Endothelial cell of umbilical vein (primary cell): ENCODE measurements around the gene MYO5B. TPM values are rescaled to one million over a fixed set of nuclear protein-coding genes. Genes with fewer than 3 reads are reported as not detected.
A peak's percentile ranks its signal among the peaks of the same experiment; 100 is the strongest.

ENCODE experiments used
- BruUV-seq: library from RNA; stranded (reverse); fragments of 400-500 nt; replicated peaks from 2 replicates; lab custom pipeline; 2021; lab: Mats Ljungman, UMichigan
- CTCF ChIA-PET: fragments of 300-600, 350-600 bp; sonication (Branson Sonifier 250); formaldehyde crosslinking; loops from one replicate; lab custom pipeline; 2021; ENCODE audit warnings: antibody characterized with exemption, inconsistent platforms; lab: Charles Lee
- POLR2A ChIA-PET: fragments of 300-600, 350-600 bp; sonication (Branson Sonifier 250); formaldehyde crosslinking; loops from one replicate; lab custom pipeline; 2021; ENCODE audit warnings: antibody characterized with exemption, inconsistent platforms; lab: Charles Lee
- DNase-seq: peaks from one replicate; pipeline ENCODE4 v3.0.0-alpha.2; 2011; ENCODE audit warnings: low read depth, low spot score
- FAIRE-seq: peaks from 2 replicates; lab custom pipeline; 2011; peaks lifted over from hg19 to GRCh38; lab: Jason Lieb, UNC
- H2AFZ ChIP-seq: 2 replicates; pipeline ENCODE4 v1.6.0; 2012; ENCODE audit warnings: low read depth, low read length, control low read depth, inconsistent platforms
- H3K27ac ChIP-seq: 2 replicates; pipeline ENCODE4 v1.5.1; 2011; ENCODE audit warnings: low read depth, mild to moderate bottlenecking, control low read depth, low read length, moderate library complexity; ENCODE audit not compliant: insufficient read depth
- H3K27me3 ChIP-seq, 2 experiments: 2 replicates each; pipeline versions ENCODE4 v1.6.0 to v1.6.1; 2011; ENCODE audit warnings: low read length in 2 of 2, mixed read lengths in 1 of 2; ENCODE audit not compliant: control insufficient read depth in 2 of 2, insufficient read depth in 2 of 2
- H3K36me3 ChIP-seq, 2 experiments: 2 replicates in 1 of 2; 3 replicates in 1 of 2; pipeline ENCODE4 v1.5.1; 2011; ENCODE audit warnings: low read length in 2 of 2, mild to moderate bottlenecking in 1 of 2, moderate library complexity in 1 of 2; ENCODE audit not compliant: control insufficient read depth in 2 of 2, insufficient read depth in 2 of 2; ENCODE audit errors: extremely low read depth in 1 of 2
- H3K4me1 ChIP-seq: 3 replicates; pipeline ENCODE4 v1.5.1; 2011; ENCODE audit warnings: mild to moderate bottlenecking, low read length; ENCODE audit not compliant: control insufficient read depth, insufficient read depth; ENCODE audit errors: extremely low read depth
- H3K4me2 ChIP-seq: 2 replicates; pipeline ENCODE4 v1.6.1; 2011; ENCODE audit warnings: low read length, control low read depth, mixed read lengths; ENCODE audit not compliant: insufficient read depth
- H3K4me3 ChIP-seq, 3 experiments: fragments of 200-600 bp in 1 of 3; sonication (generic), shearing (Covaris generic) in 1 of 3; replicated peaks in 1 of 3; 2 replicates each; pipeline ENCODE4 v1.5.1; 2011 to 2016; ENCODE audit warnings: control low read depth in 3 of 3, low read length in 3 of 3, mild to moderate bottlenecking in 2 of 3, inconsistent platforms in 1 of 3, low read depth in 1 of 3, moderate library complexity in 1 of 3; ENCODE audit not compliant: insufficient read depth in 1 of 3
- H3K79me2 ChIP-seq: 2 replicates; pipeline ENCODE4 v1.6.0; 2012; ENCODE audit warnings: low read length, inconsistent platforms; ENCODE audit not compliant: control insufficient read depth, insufficient read depth
- H3K9ac ChIP-seq: replicated peaks from 2 replicates; pipeline ENCODE3; 2011; ENCODE audit warnings: low read length, control low read depth; ENCODE audit not compliant: insufficient read depth; ENCODE audit errors: extremely low read depth
- H3K9me1 ChIP-seq: replicated peaks from 3 replicates; pipeline ENCODE4 v1.6.0; 2011; ENCODE audit warnings: mild to moderate bottlenecking, low read length; ENCODE audit not compliant: control insufficient read depth, insufficient read depth; ENCODE audit errors: extremely low read depth
- H3K9me3 ChIP-seq: replicated peaks from 2 replicates; pipeline ENCODE4 v1.5.1; 2012; ENCODE audit warnings: low read length, inconsistent platforms; ENCODE audit not compliant: control insufficient read depth, insufficient read depth
- H4K20me1 ChIP-seq: replicated peaks from 2 replicates; pipeline ENCODE3; 2011; ENCODE audit warnings: mild to moderate bottlenecking, low read length; ENCODE audit not compliant: control insufficient read depth, insufficient read depth; ENCODE audit errors: extremely low read depth
- EZH2 ChIP-seq: IDR thresholded peaks from 2 replicates; pipeline ENCODE4 v1.6.1; 2012; ENCODE audit warnings: borderline replicate concordance, low read depth, mild to moderate bottlenecking, moderate library complexity, low read length, inconsistent platforms; ENCODE audit not compliant: severe bottlenecking
- FOS ChIP-seq: IDR thresholded peaks from 2 replicates; pipeline ENCODE4 v1.6.1; 2011; ENCODE audit warnings: mild to moderate bottlenecking, low read length, moderate library complexity, borderline replicate concordance; ENCODE audit not compliant: insufficient read depth
- GATA2 ChIP-seq: IDR thresholded peaks from 2 replicates; pipeline ENCODE4 v1.7.0; 2011; ENCODE audit warnings: low read depth, mild to moderate bottlenecking, moderate library complexity, mixed read lengths, low read length; ENCODE audit not compliant: insufficient read length, insufficient read depth
- JUN ChIP-seq: IDR thresholded peaks from 2 replicates; pipeline ENCODE4 v1.6.1; 2011; ENCODE audit warnings: borderline replicate concordance, low read depth; ENCODE audit not compliant: insufficient read length, insufficient read depth
- MYC ChIP-seq: IDR thresholded peaks from one replicate; pipeline ENCODE4 v1.6.1; 2011; ENCODE audit warnings: mild to moderate bottlenecking, low read depth, low read length
- POLR2A ChIP-seq: IDR thresholded peaks from 2 replicates; pipeline ENCODE4 v1.6.1; 2012; ENCODE audit warnings: low read depth, mild to moderate bottlenecking, control low read depth, low read length
- POLR2AphosphoS5 ChIP-seq: IDR thresholded peaks from 2 replicates; pipeline ENCODE4 v1.6.1; 2012; ENCODE audit warnings: low read depth, mild to moderate bottlenecking, control low read depth, low read length, moderate library complexity; ENCODE audit not compliant: insufficient read depth
- dilution Hi-C: fragments of 300-500 bp; cut with MboI; formaldehyde crosslinking; loops from one replicate; pipeline ENCODE4 v1.15.0; 2019; ENCODE audit warnings: low sequenced_read_pairs; ENCODE audit not compliant: extremely low pct_ligation_motif_present
- intact Hi-C: fragments of 100-400 bp; cut with micrococcal nuclease; formaldehyde crosslinking; loops from one replicate; pipeline ENCODE4 v1.10.0; 2022
- polyA plus RNA-seq, 4 experiments: library from polyadenylated mRNA; depleted of rRNA in 3 of 4; stranded (reverse) in 3 of 4; unstranded in 1 of 4; fragments of >200 nt; gene quantifications; 2 replicates each; pipeline versions ENCODE4 v1.2.1 to v1.2.3, GENCODE V29; 2011 to 2012; ENCODE audit warnings: missing spikeins in 1 of 4
- total RNA-seq: library from RNA; stranded (reverse); gene quantifications from 2 replicates; pipeline ENCODE4 v1.2.3, GENCODE V29; 2021
- TF ChIP-seq, protein P1 (sequence below), 2 donors: IDR thresholded peaks; 1 replicate in 1 of 2; 2 replicates in 1 of 2; pipeline ENCODE4 v1.5.1; 2011; ENCODE audit warnings: low read length in 2 of 2, mild to moderate bottlenecking in 2 of 2, moderate library complexity in 2 of 2, control low read depth in 1 of 2, inconsistent platforms in 1 of 2, low read depth in 1 of 2; ENCODE audit not compliant: insufficient read depth in 1 of 2; ENCODE audit errors: extremely low read depth in 1 of 2
- TF ChIP-seq, protein P2 (sequence below): IDR thresholded peaks from 2 replicates; pipeline ENCODE4 v1.6.1; 2011; ENCODE audit not compliant: insufficient read depth, insufficient read length

Gene MYO5B
- total and polyA plus RNA-seq, 2 donors (not counting 3 experiments of a cell fraction or from before 2014, with no cell fraction given), result 0.54 to 1.1 TPM

DNA sequence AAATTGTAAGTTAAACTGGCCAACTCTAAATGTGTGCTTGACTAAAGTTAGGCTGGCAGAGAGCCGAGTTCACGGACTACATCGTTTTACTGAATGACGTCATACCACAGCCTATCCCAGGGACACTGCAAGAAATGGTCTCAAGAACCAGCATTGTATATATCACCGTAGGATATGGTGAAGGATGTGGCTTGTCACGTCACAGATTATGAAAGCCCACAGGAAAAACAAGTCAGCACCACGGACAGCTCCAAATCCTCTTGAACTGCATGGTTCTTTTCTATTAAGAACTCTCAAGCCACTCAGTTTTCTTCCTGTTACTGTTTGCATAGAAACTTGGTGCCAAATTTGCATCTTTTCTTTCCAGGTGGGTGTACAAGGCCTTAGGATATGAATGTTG lies 296.5 kb downstream of the MYO5B start:
- Histone ChIP-seq H2AFZ (no peak overlapping the region), H4K20me1 (no peaks in the 10 kb centered on the region), H3K79me2 (no peaks in the 10 kb centered on the region), H3K9ac (no peak overlapping the region), H3K9me1 (no peaks in the 10 kb centered on the region), H3K27me3 (no peaks in the 10 kb centered on the region), H3K4me1 (no peaks in the 10 kb centered on the region), H3K9me3 (no peaks in the 10 kb centered on the region), H3K27ac (no peak overlapping the region), H3K36me3 (no peaks in the 10 kb centered on the region), H3K4me3 (no peak overlapping the region), H3K4me2 (no peak overlapping the region)
- BruUV-seq, result no TSS peak
- ChIA-PET POLR2A (no interaction called here), CTCF (interaction anchor here (0.7 kb wide), 1 partner anchor 459 kb away, joined by 3 read pairs; no protein-coding TSS in a partner anchor)
- TF ChIP-seq POLR2A, result no peak
- TF ChIP-seq, protein P1, sequence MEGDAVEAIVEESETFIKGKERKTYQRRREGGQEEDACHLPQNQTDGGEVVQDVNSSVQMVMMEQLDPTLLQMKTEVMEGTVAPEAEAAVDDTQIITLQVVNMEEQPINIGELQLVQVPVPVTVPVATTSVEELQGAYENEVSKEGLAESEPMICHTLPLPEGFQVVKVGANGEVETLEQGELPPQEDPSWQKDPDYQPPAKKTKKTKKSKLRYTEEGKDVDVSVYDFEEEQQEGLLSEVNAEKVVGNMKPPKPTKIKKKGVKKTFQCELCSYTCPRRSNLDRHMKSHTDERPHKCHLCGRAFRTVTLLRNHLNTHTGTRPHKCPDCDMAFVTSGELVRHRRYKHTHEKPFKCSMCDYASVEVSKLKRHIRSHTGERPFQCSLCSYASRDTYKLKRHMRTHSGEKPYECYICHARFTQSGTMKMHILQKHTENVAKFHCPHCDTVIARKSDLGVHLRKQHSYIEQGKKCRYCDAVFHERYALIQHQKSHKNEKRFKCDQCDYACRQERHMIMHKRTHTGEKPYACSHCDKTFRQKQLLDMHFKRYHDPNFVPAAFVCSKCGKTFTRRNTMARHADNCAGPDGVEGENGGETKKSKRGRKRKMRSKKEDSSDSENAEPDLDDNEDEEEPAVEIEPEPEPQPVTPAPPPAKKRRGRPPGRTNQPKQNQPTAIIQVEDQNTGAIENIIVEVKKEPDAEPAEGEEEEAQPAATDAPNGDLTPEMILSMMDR (IDR thresholded peaks at IDR 0.05; ENCODE audit: extremely low read depth in 1 of 2, insufficient read depth in 1 of 2, low read depth in 1 of 2, low read length in 2 of 2), result no peak
- TF ChIP-seq FOS, result no peak
- TF ChIP-seq POLR2AphosphoS5, result no peak
- TF ChIP-seq EZH2, result no peak
- TF ChIP-seq, protein P2, sequence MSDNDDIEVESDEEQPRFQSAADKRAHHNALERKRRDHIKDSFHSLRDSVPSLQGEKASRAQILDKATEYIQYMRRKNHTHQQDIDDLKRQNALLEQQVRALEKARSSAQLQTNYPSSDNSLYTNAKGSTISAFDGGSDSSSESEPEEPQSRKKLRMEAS, result no peak
- TF ChIP-seq JUN, result no peak
- TF ChIP-seq MYC, result no peak
- TF ChIP-seq GATA2, result no peak
- FAIRE-seq (peak; percentile 78), DNase-seq (peak; percentile 68)
- dilution Hi-C loops, result no loop called here
- intact Hi-C loops, result no loop called here
